Astrocyte of the spinal cord (primary cell): ENCODE results near the gene C2CD4D.
A peak's percentile ranks its signal among the peaks of the same experiment; 100 is the strongest.
"Not testable (repeated sequence)": the region's sequence is repeated elsewhere in the genome, so short reads cannot be mapped to it uniquely, and the experiment has no call there.

ENCODE experiments used
- DNase-seq: peaks from one replicate; pipeline ENCODE4 v3.0.0; 2011; ENCODE audit warnings: low read depth, low spot score
- H3K4me3 ChIP-seq: 2 replicates; pipeline ENCODE4 v1.5.1; 2011; ENCODE audit warnings: low read depth, mild to moderate bottlenecking, low read length, moderate library complexity
- in situ Hi-C: cut with HindIII; loops from 2 replicates; pipeline ENCODE4 v1.10.0; 2017; ENCODE audit warnings: low sequenced_read_pairs
- TF ChIP-seq, protein P1 (sequence below): IDR thresholded peaks from 2 replicates; pipeline ENCODE4 v1.5.1; 2012; ENCODE audit warnings: low read depth, mild to moderate bottlenecking, low read length, inconsistent platforms

Gene C2CD4D

DNA sequence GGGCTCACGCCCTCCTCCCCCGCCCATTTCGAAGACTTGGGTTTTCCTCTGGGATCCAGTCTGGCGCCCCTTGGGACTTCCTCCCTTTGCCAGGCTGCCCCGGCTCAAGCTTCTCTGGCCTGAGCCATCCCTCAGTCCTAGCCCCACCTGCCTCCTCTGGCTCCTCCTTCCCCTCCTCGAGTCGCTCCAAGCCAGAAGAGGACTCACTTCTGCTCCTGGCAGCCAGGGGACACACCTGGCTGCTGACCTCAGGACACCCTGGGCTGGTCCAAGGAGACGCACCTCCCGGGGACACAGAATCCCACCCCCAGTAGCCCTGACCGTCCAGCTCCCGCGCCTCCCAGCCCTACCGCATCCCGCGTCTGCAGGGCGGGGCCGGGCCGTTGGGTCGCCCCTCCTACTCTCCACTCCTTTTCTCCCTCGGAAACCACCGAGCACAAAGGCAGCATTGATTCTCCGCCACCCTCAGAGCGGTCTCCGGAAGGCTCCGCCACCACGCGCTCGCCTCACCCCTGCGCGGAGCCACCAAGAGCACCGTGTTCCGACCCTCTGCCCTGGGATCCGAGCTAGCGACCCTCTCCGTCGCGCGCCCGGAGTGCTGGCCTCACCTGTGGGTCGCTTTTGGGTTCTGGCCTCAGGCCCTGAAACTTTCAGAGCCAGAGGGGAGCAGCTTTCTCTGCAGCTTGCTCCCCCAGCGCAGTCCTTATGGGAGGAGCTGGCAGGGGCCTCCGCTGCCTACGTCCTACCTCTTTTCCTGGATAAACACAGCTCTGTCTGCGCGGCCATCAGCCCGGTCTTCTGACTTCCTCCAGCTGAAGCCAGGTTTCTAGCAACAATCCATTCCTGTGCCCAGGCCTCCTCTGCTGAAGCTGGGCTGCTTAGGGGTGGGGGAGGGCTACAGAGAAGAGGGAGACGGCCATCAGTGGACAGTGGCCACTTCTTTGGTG, at the start of gene C2CD4D:
Gene C2CD4D (minus strand): TSS at position 364 of the 947 bp plus-strand sequence. CDS start 831 bp downstream, outside the sequence.
- H3K4me3 ChIP-seq: peak within 1 kb of the TSS; percentile 22
- in situ Hi-C loops: no loop called here
- DNase-seq: no peak
- TF ChIP-seq, protein P1, sequence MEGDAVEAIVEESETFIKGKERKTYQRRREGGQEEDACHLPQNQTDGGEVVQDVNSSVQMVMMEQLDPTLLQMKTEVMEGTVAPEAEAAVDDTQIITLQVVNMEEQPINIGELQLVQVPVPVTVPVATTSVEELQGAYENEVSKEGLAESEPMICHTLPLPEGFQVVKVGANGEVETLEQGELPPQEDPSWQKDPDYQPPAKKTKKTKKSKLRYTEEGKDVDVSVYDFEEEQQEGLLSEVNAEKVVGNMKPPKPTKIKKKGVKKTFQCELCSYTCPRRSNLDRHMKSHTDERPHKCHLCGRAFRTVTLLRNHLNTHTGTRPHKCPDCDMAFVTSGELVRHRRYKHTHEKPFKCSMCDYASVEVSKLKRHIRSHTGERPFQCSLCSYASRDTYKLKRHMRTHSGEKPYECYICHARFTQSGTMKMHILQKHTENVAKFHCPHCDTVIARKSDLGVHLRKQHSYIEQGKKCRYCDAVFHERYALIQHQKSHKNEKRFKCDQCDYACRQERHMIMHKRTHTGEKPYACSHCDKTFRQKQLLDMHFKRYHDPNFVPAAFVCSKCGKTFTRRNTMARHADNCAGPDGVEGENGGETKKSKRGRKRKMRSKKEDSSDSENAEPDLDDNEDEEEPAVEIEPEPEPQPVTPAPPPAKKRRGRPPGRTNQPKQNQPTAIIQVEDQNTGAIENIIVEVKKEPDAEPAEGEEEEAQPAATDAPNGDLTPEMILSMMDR: no peak

DNA sequence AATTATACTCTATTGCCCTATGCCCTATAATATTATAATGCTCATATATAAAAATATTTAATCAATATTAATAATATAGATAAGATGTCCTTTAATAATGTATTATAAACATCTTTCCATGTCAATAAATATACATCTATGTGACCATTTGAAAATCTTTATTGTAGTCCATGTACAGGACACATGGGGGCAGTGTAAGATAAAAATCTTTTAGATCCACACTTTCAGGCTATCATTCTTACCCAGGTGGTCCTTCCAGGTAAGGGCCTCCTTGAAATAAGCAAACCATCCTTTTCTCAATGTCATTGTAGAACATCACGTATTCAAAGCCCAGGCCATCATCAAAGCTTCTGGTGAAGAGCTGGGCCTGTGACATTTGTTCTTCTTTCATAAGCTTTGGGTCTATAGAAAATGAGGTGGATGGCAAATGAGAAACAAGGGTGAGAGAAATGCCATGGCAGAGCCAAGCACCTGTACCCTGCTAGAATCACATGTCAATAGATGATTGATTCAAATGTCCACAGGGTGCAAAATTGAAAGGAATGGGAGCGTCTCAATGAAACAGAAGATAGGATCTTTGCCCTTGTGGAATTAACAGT, 49.5 kb upstream of the C2CD4D start:
- TF ChIP-seq, protein P1: peak; percentile 35
- DNase-seq: no peak
- in situ Hi-C loops: no loop called here
- no peak overlapping the region for H3K4me3 ChIP-seq

DNA sequence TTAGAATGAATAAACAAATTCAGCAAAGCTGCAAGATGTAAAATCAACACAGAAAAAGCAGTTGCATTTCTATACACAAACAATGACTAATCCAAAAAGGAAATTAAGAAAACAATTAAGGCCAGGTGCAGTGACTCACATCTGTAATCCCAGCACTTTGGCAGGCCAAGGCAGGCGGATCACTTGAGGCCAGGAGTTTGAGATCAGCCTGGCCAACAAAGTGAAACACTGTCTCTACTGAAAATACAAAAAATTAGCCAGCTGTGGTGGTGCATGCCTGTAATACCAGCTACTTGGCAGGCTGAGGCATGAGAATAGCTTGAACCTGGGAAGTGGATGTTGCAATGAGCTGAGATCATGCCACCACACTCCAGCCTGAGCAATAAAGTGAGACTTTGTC, 47.4 kb upstream of the C2CD4D start:
- no peak overlapping the region for H3K4me3 ChIP-seq
- TF ChIP-seq, protein P1: no peak
- DNase-seq: peak; percentile 65
- in situ Hi-C loops: no loop called here

DNA sequence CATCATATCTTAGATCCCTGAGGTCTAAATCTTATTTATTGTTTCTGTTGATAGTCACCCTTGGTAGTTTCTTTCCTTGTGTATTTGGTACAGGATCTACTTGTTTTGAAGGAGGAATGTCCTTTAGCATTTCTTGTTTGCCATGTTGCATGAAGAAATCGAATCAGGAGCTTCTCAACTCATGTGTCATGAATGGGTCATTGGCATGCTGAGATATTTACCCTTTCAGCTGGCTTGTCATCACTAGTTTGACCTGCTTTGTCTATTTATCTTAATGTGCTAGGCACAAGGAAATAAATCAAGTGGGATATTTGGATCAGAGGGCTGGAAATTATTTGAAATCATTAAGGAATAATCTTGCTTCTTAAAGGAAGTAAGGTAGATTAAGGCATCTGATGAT, 45.9 kb upstream of the C2CD4D start:
- in situ Hi-C loops: no loop called here
- DNase-seq: no peak

DNA sequence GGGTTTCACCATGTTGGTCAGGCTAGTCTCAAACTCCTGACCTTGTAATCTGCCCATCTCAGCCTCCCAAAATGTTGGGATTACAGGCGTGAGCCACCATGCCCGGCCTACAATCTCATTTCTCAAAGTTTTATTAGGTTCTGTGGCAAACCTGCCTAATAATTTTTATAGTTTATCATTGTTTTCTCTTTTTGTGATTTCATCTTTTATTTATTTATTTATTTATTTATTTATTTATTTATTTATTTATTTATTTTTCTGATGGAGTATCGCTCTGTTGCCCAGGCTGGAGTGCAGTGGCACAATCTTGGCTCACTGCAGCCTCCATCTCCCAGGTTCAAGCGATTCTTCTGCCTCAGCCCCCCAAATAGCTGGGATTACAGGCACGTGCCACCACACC, 45.3 kb upstream of the C2CD4D start:
- in situ Hi-C loops, DNase-seq, H3K4me3 ChIP-seq: not testable (repeated sequence)

More for the DNA sequence above, 45.9 kb upstream of the C2CD4D start:
- H3K4me3 ChIP-seq: no peak overlapping the region
- TF ChIP-seq, protein P1: no peak

DNA sequence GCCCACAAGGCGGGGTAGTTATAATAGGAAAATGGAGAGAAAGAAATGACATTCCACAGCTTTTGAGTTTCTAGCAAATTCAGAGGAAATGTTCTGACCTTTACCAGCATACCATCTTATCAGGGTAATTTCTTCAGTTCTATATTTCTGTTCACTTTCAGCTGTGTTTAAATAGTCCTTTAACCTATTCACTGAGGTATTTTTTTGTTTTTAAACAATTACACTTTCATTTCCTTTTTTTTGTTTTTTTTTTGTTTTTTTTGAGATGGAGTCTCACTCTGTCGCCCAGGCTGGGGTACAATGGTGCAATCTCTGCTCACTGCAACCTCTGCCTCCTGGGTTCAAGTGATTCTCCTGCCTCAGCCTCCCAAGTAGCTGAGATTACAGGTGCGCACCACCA, 44.8 kb upstream of the C2CD4D start:
- DNase-seq, in situ Hi-C loops, H3K4me3 ChIP-seq: not testable (repeated sequence)

DNA sequence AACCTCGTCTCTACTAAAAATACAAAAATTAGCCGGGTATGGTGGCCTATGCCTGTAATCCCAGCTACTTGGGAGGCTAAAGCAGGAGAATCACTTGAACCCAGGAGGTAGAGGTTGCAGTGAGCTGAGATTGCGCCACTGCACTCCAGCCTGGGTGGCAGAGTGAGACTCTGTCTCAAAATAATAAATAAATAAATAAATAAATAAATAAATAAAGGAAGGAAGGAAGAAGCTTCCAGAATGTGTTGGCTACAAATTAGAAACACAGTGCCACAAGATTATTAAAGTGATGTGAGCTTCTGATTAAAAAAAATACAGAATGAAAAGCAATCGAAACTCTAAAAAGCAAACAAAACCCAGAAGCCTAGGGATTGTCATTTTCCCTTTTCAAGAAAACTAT, 44.3 kb upstream of the C2CD4D start:
- DNase-seq, in situ Hi-C loops, H3K4me3 ChIP-seq: not testable (repeated sequence)

DNA sequence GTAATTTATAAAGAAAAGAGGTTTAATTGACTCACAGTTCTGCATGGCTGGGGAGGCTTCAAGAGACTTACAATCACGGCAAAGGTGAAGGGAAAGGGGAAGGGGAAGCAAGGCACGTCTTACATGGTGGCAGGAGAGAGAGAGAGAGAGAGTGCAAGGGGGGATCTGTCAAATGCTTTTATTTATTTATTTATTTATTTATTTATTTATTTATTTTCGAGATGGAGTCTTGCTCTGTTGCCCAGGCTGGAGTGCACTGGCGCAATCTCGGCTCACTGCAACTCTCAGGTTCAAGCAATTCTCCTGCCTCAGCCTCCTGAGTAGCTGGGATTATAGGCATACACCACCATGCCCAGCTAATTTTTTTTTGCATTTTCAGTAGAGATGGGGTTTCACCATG, 43.3 kb upstream of the C2CD4D start:
- H3K4me3 ChIP-seq, DNase-seq, in situ Hi-C loops: not testable (repeated sequence)
